Kidney epithelial cell (primary cell): Measurements from ENCODE around the gene DNAH7. TPM values are rescaled to one million over a fixed set of nuclear protein-coding genes. Genes with fewer than 3 reads are reported as not detected.

Source experiments
- DNase-seq: peaks from one replicate; pipeline ENCODE4 v3.0.0-alpha.2; 2010; ENCODE audit warnings: low read depth
- H3K27me3 ChIP-seq: 2 replicates; pipeline ENCODE4 v1.6.0; 2011; ENCODE audit warnings: low read length; ENCODE audit not compliant: control insufficient read depth, insufficient read depth
- H3K36me3 ChIP-seq: 2 replicates; pipeline ENCODE4 v1.5.1; 2011; ENCODE audit warnings: low read length; ENCODE audit not compliant: control insufficient read depth, insufficient read depth
- H3K4me3 ChIP-seq: 2 replicates; pipeline ENCODE4 v1.5.1; 2011; ENCODE audit warnings: low read depth, mild to moderate bottlenecking, control low read depth, low read length
- total RNA-seq: library from RNA; depleted of rRNA; stranded (reverse); fragments of >200 nt; gene quantifications from 2 replicates; pipeline ENCODE4 v1.2.3, GENCODE V29; 2015
- TF ChIP-seq, protein P1 (sequence below): IDR thresholded peaks from 2 replicates; pipeline ENCODE4 v1.5.1; 2011; ENCODE audit warnings: mild to moderate bottlenecking, moderate library complexity, low read length, control low read depth, inconsistent platforms; ENCODE audit not compliant: insufficient read depth, poor library complexity, severe bottlenecking

Gene DNAH7
- total RNA-seq, 1 donor from 2014 or later: 2.1 TPM

DNA sequence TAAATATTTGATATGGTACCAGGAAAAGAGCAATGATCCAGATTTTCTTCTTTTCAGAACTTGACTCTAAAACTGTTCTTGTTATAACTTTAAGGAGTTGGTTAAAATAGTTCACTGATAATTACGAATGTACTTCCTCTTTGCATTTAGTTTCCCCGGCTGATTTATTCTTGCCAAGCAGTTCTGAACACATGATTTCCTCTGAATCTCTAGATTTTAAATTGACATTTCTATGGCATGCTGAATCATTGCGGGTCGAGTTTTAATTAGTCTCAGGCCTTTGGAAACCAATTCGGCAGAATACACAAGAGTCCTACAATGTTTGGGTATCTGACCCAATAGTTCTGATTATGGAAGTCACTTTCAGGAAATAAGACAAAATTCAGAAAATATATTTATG is 37.3 kb upstream of the DNAH7 start:
- Histone ChIP-seq H3K27me3 (no peaks in the 10 kb centered on the region), H3K36me3 (no peaks in the 10 kb centered on the region), H3K4me3 (no peak overlapping the region)
- no peak for DNase-seq
- TF ChIP-seq, protein P1, sequence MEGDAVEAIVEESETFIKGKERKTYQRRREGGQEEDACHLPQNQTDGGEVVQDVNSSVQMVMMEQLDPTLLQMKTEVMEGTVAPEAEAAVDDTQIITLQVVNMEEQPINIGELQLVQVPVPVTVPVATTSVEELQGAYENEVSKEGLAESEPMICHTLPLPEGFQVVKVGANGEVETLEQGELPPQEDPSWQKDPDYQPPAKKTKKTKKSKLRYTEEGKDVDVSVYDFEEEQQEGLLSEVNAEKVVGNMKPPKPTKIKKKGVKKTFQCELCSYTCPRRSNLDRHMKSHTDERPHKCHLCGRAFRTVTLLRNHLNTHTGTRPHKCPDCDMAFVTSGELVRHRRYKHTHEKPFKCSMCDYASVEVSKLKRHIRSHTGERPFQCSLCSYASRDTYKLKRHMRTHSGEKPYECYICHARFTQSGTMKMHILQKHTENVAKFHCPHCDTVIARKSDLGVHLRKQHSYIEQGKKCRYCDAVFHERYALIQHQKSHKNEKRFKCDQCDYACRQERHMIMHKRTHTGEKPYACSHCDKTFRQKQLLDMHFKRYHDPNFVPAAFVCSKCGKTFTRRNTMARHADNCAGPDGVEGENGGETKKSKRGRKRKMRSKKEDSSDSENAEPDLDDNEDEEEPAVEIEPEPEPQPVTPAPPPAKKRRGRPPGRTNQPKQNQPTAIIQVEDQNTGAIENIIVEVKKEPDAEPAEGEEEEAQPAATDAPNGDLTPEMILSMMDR: no peak

DNA sequence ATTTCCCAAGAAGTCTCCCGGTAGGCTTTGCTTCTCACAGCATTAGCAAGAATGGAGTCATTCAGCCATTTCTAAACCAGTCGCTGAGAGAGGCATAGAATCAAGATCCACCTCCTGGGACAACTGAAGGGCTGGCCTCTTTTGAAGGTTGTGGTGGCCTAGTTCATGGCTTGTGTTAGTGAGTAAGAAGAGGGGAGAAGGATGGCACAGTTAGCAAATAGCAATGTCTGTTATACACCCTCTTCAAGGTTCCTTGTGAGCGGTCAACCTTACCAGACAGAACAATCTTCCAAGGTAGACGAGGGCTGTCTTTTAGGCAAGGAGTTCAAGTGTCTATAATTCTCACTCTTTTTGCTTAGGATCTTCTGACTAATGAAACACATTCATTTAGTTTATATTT is 35.4 kb upstream of the DNAH7 start:
- Histone ChIP-seq H3K4me3 (no peak overlapping the region), H3K27me3 (no peaks in the 10 kb centered on the region), H3K36me3 (no peaks in the 10 kb centered on the region)
- TF ChIP-seq, protein P1: no peak
- DNase-seq: no peak

DNA sequence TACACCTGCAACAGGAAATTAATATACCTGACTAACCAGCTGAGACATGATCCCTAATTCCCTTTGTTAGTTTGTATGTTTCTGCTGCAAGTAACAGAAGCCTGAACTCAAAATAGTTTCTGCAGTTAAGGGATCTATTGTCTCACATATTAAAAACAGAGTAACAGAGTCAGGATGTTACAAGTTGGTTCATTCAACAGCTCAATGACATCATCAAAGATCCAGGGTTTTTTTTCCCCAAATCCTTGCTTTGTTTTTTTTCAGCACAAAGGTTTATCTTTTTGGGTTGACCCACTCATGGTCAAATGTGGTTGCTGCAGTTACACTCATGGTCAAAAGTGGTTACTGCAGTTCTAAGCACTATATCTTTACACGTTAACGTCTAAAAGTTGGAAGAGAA is 35.0 kb upstream of the DNAH7 start:
- Histone ChIP-seq H3K36me3 (no peaks in the 10 kb centered on the region), H3K27me3 (no peaks in the 10 kb centered on the region), H3K4me3 (no peak overlapping the region)
- TF ChIP-seq, protein P1: no peak
- no peak for DNase-seq

DNA sequence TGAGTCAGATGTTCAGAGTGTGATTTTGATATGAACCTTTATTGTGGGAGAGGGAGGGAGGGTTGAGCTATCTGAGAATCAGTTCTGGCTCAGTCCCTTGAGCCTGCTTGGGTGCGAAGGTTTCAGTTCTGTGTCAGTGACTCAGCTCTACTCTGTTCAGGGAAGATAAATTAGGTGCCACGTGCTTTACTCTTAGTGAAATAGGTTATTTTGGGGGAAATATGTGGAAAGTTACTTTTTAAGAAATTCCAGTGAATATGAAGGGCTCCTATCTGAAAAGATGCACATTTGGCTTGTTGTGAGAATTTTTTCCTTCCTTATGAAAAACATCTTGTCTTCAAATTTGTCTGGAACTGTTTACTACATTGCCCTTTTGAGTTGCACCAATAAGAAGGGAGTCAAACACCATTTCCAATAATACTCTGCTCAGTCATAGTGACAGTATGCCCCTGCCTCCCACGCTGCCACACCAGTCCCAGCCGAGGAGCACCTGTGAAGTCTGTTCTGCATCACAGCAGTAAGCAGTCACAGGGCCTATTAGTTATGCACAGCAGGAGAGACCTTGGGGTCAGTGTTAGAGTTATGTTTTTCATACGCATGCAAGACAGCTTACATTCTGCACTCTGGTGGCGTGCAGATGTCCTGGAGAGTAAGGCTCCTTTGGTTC is 32.8 kb upstream of the DNAH7 start:
- no peaks in the 10 kb centered on the region for H3K36me3 ChIP-seq
- H3K27me3 ChIP-seq: no peaks in the 10 kb centered on the region
- TF ChIP-seq, protein P1: no peak
- no peak overlapping the region for H3K4me3 ChIP-seq
- no peak for DNase-seq

DNA sequence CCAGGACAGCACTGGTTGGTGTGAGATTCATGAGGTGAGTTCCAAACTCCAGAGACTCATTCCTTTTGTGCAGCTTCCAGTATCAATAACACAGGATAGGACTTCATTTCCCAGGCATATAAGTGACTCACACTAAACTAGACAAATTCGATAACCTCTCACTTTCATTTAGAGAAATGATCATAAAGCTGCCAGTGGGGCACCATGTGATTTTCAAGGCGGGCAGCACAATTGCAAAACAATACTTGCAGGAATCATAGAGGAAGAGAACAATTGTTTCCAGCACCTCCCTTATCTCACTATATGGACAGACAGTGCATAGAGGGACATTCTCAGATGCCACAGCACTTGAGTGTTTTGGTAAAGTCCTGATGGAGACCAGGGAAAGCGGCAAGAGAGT is 31.3 kb upstream of the DNAH7 start:
- TF ChIP-seq, protein P1: no peak
- no peak for DNase-seq
- H3K36me3 ChIP-seq: no peaks in the 10 kb centered on the region
- H3K27me3 ChIP-seq: no peaks in the 10 kb centered on the region
- no peak overlapping the region for H3K4me3 ChIP-seq
